B cell (primary cell): ENCODE results near the gene EML1. TPM values are rescaled to one million over a fixed set of nuclear protein-coding genes. Genes with fewer than 3 reads are reported as not detected.

ENCODE experiments used
- ATAC-seq: fragments of 200-7000 bp; cut with Tn5 transposase; one replicate; pipeline ENCODE4 v1.10.0; 2021; ENCODE audit warnings: low read depth, mild to moderate bottlenecking, moderate number of reproducible peaks, moderate library complexity
- CTCF ChIA-PET: fragments of 350-600 bp; sonication (Branson Sonifier 250); formaldehyde crosslinking; loops from one replicate; lab custom pipeline; 2021; ENCODE audit warnings: antibody characterized with exemption, inconsistent platforms; lab: Charles Lee
- POLR2A ChIA-PET: fragments of 350-600 bp; sonication (Branson Sonifier 250); formaldehyde crosslinking; loops from one replicate; lab custom pipeline; 2021; ENCODE audit warnings: antibody characterized with exemption; lab: Charles Lee
- DNase-seq: peaks from one replicate; pipeline ENCODE4 v3.0.0; 2013
- H2AFZ ChIP-seq: 2 replicates; pipeline ENCODE4 v1.6.1; 2012; ENCODE audit warnings: mild to moderate bottlenecking, low read depth, low read length; ENCODE audit not compliant: insufficient read depth, poor library complexity, severe bottlenecking
- H3K27ac ChIP-seq, 2 donors: 1 replicate in 1 of 2; 2 replicates in 1 of 2; pipeline ENCODE4 v1.5.1; 2012 to 2013; ENCODE audit warnings: low read length in 2 of 2, mild to moderate bottlenecking in 2 of 2, moderate library complexity in 1 of 2
- H3K27me3 ChIP-seq, 4 experiments: fragments of 200-600 bp in 1 of 4; sonication (generic) in 1 of 4; replicated peaks in 1 of 4; 1 replicate in 2 of 4; 2 replicates in 2 of 4; pipeline versions ENCODE4 v1.6.1 to v1.7.0; 2013 to 2016; ENCODE audit warnings: low read length in 3 of 4, mild to moderate bottlenecking in 2 of 4, mixed read lengths in 1 of 4, moderate library complexity in 1 of 4; ENCODE audit not compliant: insufficient read depth in 4 of 4, control insufficient read depth in 3 of 4; ENCODE audit errors: control extremely low read depth in 1 of 4
- H3K36me3 ChIP-seq, 2 experiments: replicated peaks in 1 of 2; 1 replicate in 1 of 2; 2 replicates in 1 of 2; pipeline versions ENCODE4 v1.6.1 to v1.7.1; 2013; ENCODE audit warnings: low read length in 1 of 2; ENCODE audit not compliant: insufficient read depth in 2 of 2, control insufficient read depth in 1 of 2; ENCODE audit errors: control extremely low read depth in 1 of 2, extremely low read depth in 1 of 2
- H3K4me1 ChIP-seq, 2 donors: fragments of 200-600 bp in 1 of 2; sonication (generic) in 1 of 2; 1 replicate in 1 of 2; 2 replicates in 1 of 2; pipeline versions ENCODE4 v1.5.1 to v1.6.1; 2013 to 2017; ENCODE audit warnings: low read length in 2 of 2; ENCODE audit not compliant: control insufficient read depth in 2 of 2, insufficient read depth in 2 of 2
- H3K4me2 ChIP-seq: replicated peaks from 2 replicates; pipeline ENCODE3; 2012; ENCODE audit warnings: mild to moderate bottlenecking, low read depth, low read length; ENCODE audit not compliant: poor library complexity, severe bottlenecking
- H3K4me3 ChIP-seq, 5 experiments: fragments of 200-600 bp in 1 of 5; sonication (generic) in 1 of 5; 1 replicate in 3 of 5; 2 replicates in 2 of 5; pipeline versions ENCODE4 v1.5.1 to v1.7.0; 2011 to 2016; ENCODE audit warnings: low read length in 4 of 5, mild to moderate bottlenecking in 4 of 5, low read depth in 2 of 5, control low read depth in 1 of 5, moderate library complexity in 1 of 5; ENCODE audit not compliant: insufficient read depth in 1 of 5; ENCODE audit errors: control extremely low read depth in 1 of 5, extremely low read depth in 1 of 5
- H3K79me2 ChIP-seq: fragments of 200-600 bp; sonication (generic); one replicate; pipeline ENCODE4 v1.6.0; 2016; ENCODE audit warnings: low read length; ENCODE audit not compliant: control insufficient read depth, insufficient read depth
- H3K9ac ChIP-seq: fragments of 200-600 bp; sonication (generic); 2 replicates; pipeline ENCODE4 v1.6.1; 2017; ENCODE audit warnings: mild to moderate bottlenecking, low read length, moderate library complexity
- H3K9me3 ChIP-seq, 3 donors: one replicate each; pipeline versions ENCODE4 v1.6.1 to v1.7.1; 2013; ENCODE audit warnings: low read length in 2 of 3; ENCODE audit not compliant: control insufficient read depth in 2 of 3, insufficient read depth in 1 of 3; ENCODE audit errors: control extremely low read depth in 1 of 3
- H4K20me1 ChIP-seq: 2 replicates; pipeline ENCODE4 v1.6.0; 2012; ENCODE audit warnings: mild to moderate bottlenecking, low read length; ENCODE audit not compliant: insufficient read depth, control insufficient read depth, poor library complexity, severe bottlenecking
- H3K27ac Mint-ChIP-seq: one replicate; pipeline ENCODE4 v1.8.0; 2021; ENCODE audit warnings: mixed read lengths
- H3K27me3 Mint-ChIP-seq: one replicate; pipeline ENCODE4 v1.8.0; 2021; ENCODE audit warnings: mixed read lengths
- H3K4me1 Mint-ChIP-seq: one replicate; pipeline ENCODE4 v1.8.0; 2021; ENCODE audit warnings: mixed read lengths
- H3K4me3 Mint-ChIP-seq: one replicate; pipeline ENCODE4 v1.8.0; 2021; ENCODE audit warnings: mixed read lengths
- H3K9me3 Mint-ChIP-seq: one replicate; pipeline ENCODE4 v1.8.0; 2022; ENCODE audit warnings: mixed read lengths; ENCODE audit not compliant: insufficient read depth
- EZH2 ChIP-seq: IDR thresholded peaks from 2 replicates; pipeline ENCODE4 v1.6.1; 2012; ENCODE audit warnings: borderline replicate concordance, low read depth, mild to moderate bottlenecking, moderate library complexity, low read length; ENCODE audit not compliant: insufficient read depth, poor library complexity, severe bottlenecking
- WGBS: methylation state at CpG from one replicate; pipeline ENCODE4 v1.1.5; 2013; ENCODE audit warnings: missing lambda C conversion rate; ENCODE audit not compliant: insufficient coverage; 5-methylcytosine and 5-hydroxymethylcytosine counted together
- intact Hi-C: fragments of 100-400 bp; cut with micrococcal nuclease; formaldehyde crosslinking; loops from one replicate; pipeline ENCODE4 v1.10.0; 2022
- polyA plus RNA-seq: library from polyadenylated mRNA; depleted of rRNA; stranded (reverse); fragments of >200 nt; gene quantifications from 2 replicates; pipeline ENCODE4 v1.2.3, GENCODE V29; 2012
- total RNA-seq, 2 donors: library from RNA; stranded (reverse); fragments of 120-200 nt in 1 of 2; gene quantifications; 1 replicate in 1 of 2; 2 replicates in 1 of 2; pipeline versions ENCODE4 v1.2.3 to v1.2.4, GENCODE V29; 2013 to 2022
- TF ChIP-seq, protein P1 (sequence below): fragments of 200-600 bp; IDR thresholded peaks from one replicate; pipeline ENCODE4 v1.8.0; 2022; ENCODE audit warnings: antibody characterized with exemption, mild to moderate bottlenecking

Gene EML1
- total and polyA plus RNA-seq, 2 donors (not counting 1 experiment from before 2014, with no cell fraction given): not detected

GRCh38 chr14:99747582-99748330 is 45.5 kb upstream of the EML1 start:
- Histone ChIP-seq H3K4me2 (no peak overlapping the region), H4K20me1 (no peaks in the 10 kb centered on the region), H3K4me1 (peaks cover 0 to 5% of the 10 kb centered on the region in 2 donors), H3K4me3 (no peak overlapping the region), H3K36me3 (no peaks in the 10 kb centered on the region), H3K9me3 (no peaks in the 10 kb centered on the region), H3K27ac (no peak overlapping the region), H3K9ac (no peak overlapping the region), H3K79me2 (no peaks in the 10 kb centered on the region), H2AFZ (no peak overlapping the region), H3K27me3 (peaks cover 0 to 11% (median 4%) of the 10 kb centered on the region in 4 experiments)
- ChIA-PET POLR2A (no interaction called here), CTCF (interaction anchor here (0.6 kb wide), 1 partner anchor 135 kb away, joined by 5 read pairs; no protein-coding TSS in a partner anchor)
- peaks cover 43% of the 10 kb centered on the region for H3K27me3 Mint-ChIP-seq
- ATAC-seq (no peak), DNase-seq (no peak)
- H3K4me1 Mint-ChIP-seq: peaks cover 5% of the 10 kb centered on the region
- TF ChIP-seq, protein P1, sequence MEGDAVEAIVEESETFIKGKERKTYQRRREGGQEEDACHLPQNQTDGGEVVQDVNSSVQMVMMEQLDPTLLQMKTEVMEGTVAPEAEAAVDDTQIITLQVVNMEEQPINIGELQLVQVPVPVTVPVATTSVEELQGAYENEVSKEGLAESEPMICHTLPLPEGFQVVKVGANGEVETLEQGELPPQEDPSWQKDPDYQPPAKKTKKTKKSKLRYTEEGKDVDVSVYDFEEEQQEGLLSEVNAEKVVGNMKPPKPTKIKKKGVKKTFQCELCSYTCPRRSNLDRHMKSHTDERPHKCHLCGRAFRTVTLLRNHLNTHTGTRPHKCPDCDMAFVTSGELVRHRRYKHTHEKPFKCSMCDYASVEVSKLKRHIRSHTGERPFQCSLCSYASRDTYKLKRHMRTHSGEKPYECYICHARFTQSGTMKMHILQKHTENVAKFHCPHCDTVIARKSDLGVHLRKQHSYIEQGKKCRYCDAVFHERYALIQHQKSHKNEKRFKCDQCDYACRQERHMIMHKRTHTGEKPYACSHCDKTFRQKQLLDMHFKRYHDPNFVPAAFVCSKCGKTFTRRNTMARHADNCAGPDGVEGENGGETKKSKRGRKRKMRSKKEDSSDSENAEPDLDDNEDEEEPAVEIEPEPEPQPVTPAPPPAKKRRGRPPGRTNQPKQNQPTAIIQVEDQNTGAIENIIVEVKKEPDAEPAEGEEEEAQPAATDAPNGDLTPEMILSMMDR: no peak
- no peak for TF ChIP-seq EZH2
- H3K4me3 Mint-ChIP-seq: no peak overlapping the region
- H3K9me3 Mint-ChIP-seq: no peaks in the 10 kb centered on the region
- 92% methylated on average over 21 of the region's 22 CpGs for WGBS
- intact Hi-C loops: no loop called here
- no peak overlapping the region for H3K27ac Mint-ChIP-seq

DNA sequence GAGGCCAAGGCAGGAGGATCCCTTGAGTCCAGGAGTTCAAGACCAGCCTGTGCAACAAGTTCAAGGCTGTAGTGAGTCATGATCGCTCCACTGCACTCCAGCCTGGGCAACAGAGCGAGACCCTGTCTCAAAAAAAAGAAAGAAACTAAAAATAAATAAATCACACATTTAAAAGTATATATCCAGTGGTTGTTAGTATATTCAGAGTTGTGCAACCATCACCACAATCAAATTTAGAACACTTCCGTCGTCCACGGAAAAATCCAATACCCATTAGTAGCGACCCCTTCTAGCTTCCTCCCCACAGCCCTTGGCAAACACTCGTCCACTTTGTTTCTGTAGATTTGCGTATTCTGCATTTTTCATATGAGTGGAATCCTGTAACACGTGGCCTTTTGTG is 44.7 kb upstream of the EML1 start:
- H3K4me1 ChIP-seq: peaks cover 0 to 6% of the 10 kb centered on the region in 2 donors
- WGBS: 92% methylated on average over 3 of the region's 9 CpGs
- peaks cover 0 to 17% (median 4%) of the 10 kb centered on the region in 4 experiments for H3K27me3 ChIP-seq
- no peak overlapping the region for H3K27ac Mint-ChIP-seq
- peaks cover 8% of the 10 kb centered on the region for H3K4me1 Mint-ChIP-seq
- no peak overlapping the region for H3K4me2 ChIP-seq
- H3K9ac ChIP-seq: no peak overlapping the region
- peaks cover 47% of the 10 kb centered on the region for H3K27me3 Mint-ChIP-seq
- ChIA-PET POLR2A (no interaction called here), CTCF (interaction anchor here (0.6 kb wide), 1 partner anchor 135 kb away, joined by 5 read pairs; no protein-coding TSS in a partner anchor)
- no peaks in the 10 kb centered on the region for H4K20me1 ChIP-seq
- DNase-seq (no peak), ATAC-seq (no peak)
- no peaks in the 10 kb centered on the region for H3K79me2 ChIP-seq
- H3K9me3 ChIP-seq: no peaks in the 10 kb centered on the region
- no peaks in the 10 kb centered on the region for H3K9me3 Mint-ChIP-seq
- H3K4me3 Mint-ChIP-seq: no peak overlapping the region
- intact Hi-C loops: no loop called here
- H3K27ac ChIP-seq: no peak overlapping the region
- H3K36me3 ChIP-seq: no peaks in the 10 kb centered on the region
- no peak for TF ChIP-seq EZH2
- TF ChIP-seq, protein P1: no peak
- H3K4me3 ChIP-seq: no peak overlapping the region
- H2AFZ ChIP-seq: no peak overlapping the region
